Activated T-helper 1 cell treated with anti-CD3 and anti-CD28 coated beads, Interleukin-12 subunit alpha, Interleukin-12 subunit beta, Interleukin-2, Interleukin-4 antibody, amounts not matched to agents 30 ng/mL and 10 ng/mL and 1 ng/mL, durations not matched to agents 14 hours and 24 hours and 36 hours (primary cell): ENCODE data around the gene GDA. TPM values are rescaled to one million over a fixed set of nuclear protein-coding genes. Genes with fewer than 3 reads are reported as not detected.
"Not testable (repeated sequence)": the region's sequence is repeated elsewhere in the genome, so short reads cannot be mapped to it uniquely, and the experiment has no call there.

Source experiments
- DNase-seq: peaks from one replicate; pipeline ENCODE4 v3.0.0; 2021; ENCODE audit warnings: low spot score
- H3K27ac Mint-ChIP-seq: one replicate; pipeline ENCODE4 v1.8.0; 2021; ENCODE audit warnings: mild to moderate bottlenecking, mixed read lengths
- H3K27me3 Mint-ChIP-seq: one replicate; pipeline ENCODE4 v1.8.0; 2022; ENCODE audit warnings: mild to moderate bottlenecking, moderate library complexity, mixed read lengths; ENCODE audit not compliant: insufficient read depth
- H3K36me3 Mint-ChIP-seq: one replicate; pipeline ENCODE4 v1.8.0; 2021; ENCODE audit warnings: low read depth, mixed read lengths
- H3K4me1 Mint-ChIP-seq: one replicate; pipeline ENCODE4 v1.8.0; 2021; ENCODE audit warnings: low read depth, mixed read lengths
- H3K4me3 Mint-ChIP-seq: one replicate; pipeline ENCODE4 v1.8.0; 2021; ENCODE audit warnings: mild to moderate bottlenecking, moderate library complexity, mixed read lengths
- H3K9me3 Mint-ChIP-seq: one replicate; pipeline ENCODE4 v1.8.0; 2021; ENCODE audit warnings: mixed read lengths
- intact Hi-C: fragments of 100-400 bp; cut with micrococcal nuclease; formaldehyde crosslinking; loops from one replicate; pipeline ENCODE4 v1.15.1; 2024
- total RNA-seq: library from RNA; stranded (reverse); gene quantifications from 2 replicates; pipeline ENCODE4 v1.2.3, GENCODE V29; 2022

Gene GDA
- total RNA-seq, 1 donor from 2014 or later: not detected

- no peaks in the 10 kb centered on the region for H3K4me1 Mint-ChIP-seq
- H3K9me3 Mint-ChIP-seq: no peaks in the 10 kb centered on the region
- no peak overlapping the region for H3K27ac Mint-ChIP-seq
- peaks cover 14% of the 10 kb centered on the region for H3K27me3 Mint-ChIP-seq
- DNase-seq: no peak
- intact Hi-C loops: no loop called here
- no peaks in the 10 kb centered on the region for H3K36me3 Mint-ChIP-seq
- no peak overlapping the region for H3K4me3 Mint-ChIP-seq
Observed at GRCh38 chr9:72274916-72275315, 125.7 kb downstream of the GDA start.

- intact Hi-C loops: no loop called here
- H3K9me3 Mint-ChIP-seq: no peaks in the 10 kb centered on the region
- H3K27me3 Mint-ChIP-seq: peaks cover 14% of the 10 kb centered on the region
- H3K36me3 Mint-ChIP-seq: no peaks in the 10 kb centered on the region
- H3K4me1 Mint-ChIP-seq: no peaks in the 10 kb centered on the region
- H3K4me3 Mint-ChIP-seq: no peak overlapping the region
- DNase-seq: no peak
- H3K27ac Mint-ChIP-seq: no peak overlapping the region
Observed at GRCh38 chr9:72276429-72276828, 127.2 kb downstream of the GDA start.

- Mint-ChIP-seq H3K27me3 (peaks cover 8% of the 10 kb centered on the region), H3K4me1 (no peaks in the 10 kb centered on the region), H3K9me3 (no peaks in the 10 kb centered on the region), H3K27ac (no peak overlapping the region), H3K4me3 (no peak overlapping the region), H3K36me3 (no peaks in the 10 kb centered on the region)
- intact Hi-C loops: no loop called here
- DNase-seq: no peak
Observed at GRCh38 chr9:72278959-72279358, 129.7 kb downstream of the GDA start.

GRCh38 chr9:72280913-72281500 is 131.8 kb downstream of the GDA start:
- H3K9me3 Mint-ChIP-seq: no peaks in the 10 kb centered on the region
- H3K27me3 Mint-ChIP-seq: peaks cover 6% of the 10 kb centered on the region
- no peak overlapping the region for H3K4me3 Mint-ChIP-seq
- H3K36me3 Mint-ChIP-seq: no peaks in the 10 kb centered on the region
- intact Hi-C loops: loop anchor here (1.0 to 5.0 kb wide), 5 partner anchors 311 to 901 kb away; no protein-coding TSS in a partner anchor
- H3K4me1 Mint-ChIP-seq: no peaks in the 10 kb centered on the region
- peak overlapping the region; percentile 36 for H3K27ac Mint-ChIP-seq
- peak; percentile 52 for DNase-seq

- Mint-ChIP-seq H3K4me3 (no peak overlapping the region), H3K36me3 (no peaks in the 10 kb centered on the region), H3K27me3 (peaks cover 13% of the 10 kb centered on the region), H3K4me1 (peaks cover 6% of the 10 kb centered on the region), H3K9me3 (no peaks in the 10 kb centered on the region), H3K27ac (no peak overlapping the region)
- no peak for DNase-seq
- intact Hi-C loops: no loop called here
Observed at GRCh38 chr9:72289401-72289800, 140.2 kb downstream of the GDA start.

GRCh38 chr9:72290311-72290710 is 141.1 kb downstream of the GDA start:
- H3K9me3 Mint-ChIP-seq: no peaks in the 10 kb centered on the region

GRCh38 chr9:72291576-72291975 is 142.3 kb downstream of the GDA start:
- DNase-seq, H3K27ac Mint-ChIP-seq, H3K4me3 Mint-ChIP-seq, H3K9me3 Mint-ChIP-seq, H3K4me1 Mint-ChIP-seq, H3K36me3 Mint-ChIP-seq, intact Hi-C loops: not testable (repeated sequence)
- H3K27me3 Mint-ChIP-seq: peaks cover 16% of the 10 kb centered on the region

More at GRCh38 chr9:72290311-72290710, 141.1 kb downstream of the GDA start:
- DNase-seq: no peak
- Mint-ChIP-seq H3K4me1 (peaks cover 6% of the 10 kb centered on the region), H3K27ac (no peak overlapping the region), H3K4me3 (no peak overlapping the region), H3K27me3 (peaks cover 14% of the 10 kb centered on the region), H3K36me3 (no peaks in the 10 kb centered on the region)
- intact Hi-C loops: no loop called here

- DNase-seq: no peak
- Mint-ChIP-seq H3K27me3 (peaks cover 18% of the 10 kb centered on the region), H3K4me1 (peaks cover 6% of the 10 kb centered on the region), H3K36me3 (no peaks in the 10 kb centered on the region), H3K27ac (no peak overlapping the region), H3K9me3 (no peaks in the 10 kb centered on the region), H3K4me3 (no peak overlapping the region)
- intact Hi-C loops: loop anchor here (1.0 to 2.0 kb wide), 2 partner anchors 71 to 300 kb away; no protein-coding TSS in a partner anchor
Observed at GRCh38 chr9:72292256-72292682, 143.0 kb downstream of the GDA start.

GRCh38 chr9:72292874-72293607 is 143.8 kb downstream of the GDA start:
- Mint-ChIP-seq H3K36me3 (no peaks in the 10 kb centered on the region), H3K27me3 (peaks cover 17% of the 10 kb centered on the region), H3K4me1 (peaks cover 6% of the 10 kb centered on the region), H3K27ac (no peak overlapping the region), H3K9me3 (no peaks in the 10 kb centered on the region), H3K4me3 (no peak overlapping the region)
- no peak for DNase-seq
- intact Hi-C loops: loop anchor here (1.0 to 2.0 kb wide), 2 partner anchors 70 to 299 kb away; no protein-coding TSS in a partner anchor

GRCh38 chr9:72294936-72295335 is 145.7 kb downstream of the GDA start:
- no peak overlapping the region for H3K4me3 Mint-ChIP-seq
- peaks cover 1% of the 10 kb centered on the region for H3K36me3 Mint-ChIP-seq
- H3K9me3 Mint-ChIP-seq: no peaks in the 10 kb centered on the region
- H3K27me3 Mint-ChIP-seq: peaks cover 17% of the 10 kb centered on the region
- H3K27ac Mint-ChIP-seq: no peak overlapping the region
- no peak for DNase-seq
- peaks cover 10% of the 10 kb centered on the region for H3K4me1 Mint-ChIP-seq
- intact Hi-C loops: no loop called here

GRCh38 chr9:72297516-72297915 is 148.3 kb downstream of the GDA start:
- peaks cover 23% of the 10 kb centered on the region for H3K4me1 Mint-ChIP-seq
- H3K36me3 Mint-ChIP-seq: peaks cover 6% of the 10 kb centered on the region
- no peak for DNase-seq
- no peak overlapping the region for H3K27ac Mint-ChIP-seq
- intact Hi-C loops: no loop called here
- no peak overlapping the region for H3K4me3 Mint-ChIP-seq
- peaks cover 9% of the 10 kb centered on the region for H3K9me3 Mint-ChIP-seq
- peaks cover 12% of the 10 kb centered on the region for H3K27me3 Mint-ChIP-seq

GRCh38 chr9:72299017-72299603 is 149.9 kb downstream of the GDA start:
- intact Hi-C loops: no loop called here
- Mint-ChIP-seq H3K27me3 (peaks cover 6% of the 10 kb centered on the region), H3K4me1 (peaks cover 24% of the 10 kb centered on the region), H3K9me3 (peaks cover 9% of the 10 kb centered on the region), H3K4me3 (no peak overlapping the region), H3K36me3 (peaks cover 6% of the 10 kb centered on the region), H3K27ac (no peak overlapping the region)
- no peak for DNase-seq

GRCh38 chr9:72300873-72301272 is 151.6 kb downstream of the GDA start:
- no peak overlapping the region for H3K4me3 Mint-ChIP-seq
- peaks cover 3% of the 10 kb centered on the region for H3K27me3 Mint-ChIP-seq
- H3K4me1 Mint-ChIP-seq: peaks cover 42% of the 10 kb centered on the region
- peaks cover 6% of the 10 kb centered on the region for H3K36me3 Mint-ChIP-seq
- no peak overlapping the region for H3K27ac Mint-ChIP-seq
- intact Hi-C loops: no loop called here
- H3K9me3 Mint-ChIP-seq: peaks cover 9% of the 10 kb centered on the region
- no peak for DNase-seq
